Vagina (tissue), 2 donors: ENCODE data around the gene RBMXL3. TPM values are rescaled to one million over a fixed set of nuclear protein-coding genes. Genes with fewer than 3 reads are reported as not detected.

Experiments
- DNase-seq, 2 donors: peaks; one replicate each; pipeline ENCODE4 v3.0.0-alpha.2; 2017; ENCODE audit errors: extremely low spot score in 2 of 2
- H3K27ac ChIP-seq: fragments of 200-600 bp; sonication (generic); one replicate; pipeline ENCODE4 v1.5.1; 2019
- H3K27me3 ChIP-seq: fragments of 200-600 bp; sonication (generic); one replicate; pipeline ENCODE4 v1.5.1; 2019
- H3K36me3 ChIP-seq, 2 donors: fragments of 200-600 bp; sonication (generic); one replicate each; pipeline ENCODE4 v1.5.1; 2017 to 2019
- H3K4me1 ChIP-seq: fragments of 200-600 bp; sonication (generic); one replicate; pipeline ENCODE4 v1.5.1; 2019
- H3K4me3 ChIP-seq, 2 donors: fragments of 200-600 bp; sonication (generic); 1 replicate in 1 of 2; 2 replicates in 1 of 2; pipeline ENCODE4 v1.5.1; 2016 to 2019
- H3K9me3 ChIP-seq: fragments of 200-600 bp; sonication (generic); one replicate; pipeline ENCODE4 v1.5.1; 2019
- POLR2A ChIP-seq, 2 donors: fragments of 450-650 bp; IDR thresholded peaks; one replicate each; pipeline ENCODE4 v1.6.1; 2017; ENCODE audit warnings: antibody characterized with exemption in 2 of 2, mild to moderate bottlenecking in 2 of 2, moderate library complexity in 2 of 2
- POLR2AphosphoS5 ChIP-seq, 2 donors: sonication (generic); formaldehyde crosslinking; IDR thresholded peaks; one replicate each; pipeline ENCODE4 v1.9.0; 2017; ENCODE audit warnings: antibody characterized with exemption in 2 of 2, mild to moderate bottlenecking in 2 of 2, low read depth in 1 of 2; ENCODE audit not compliant: insufficient read depth in 1 of 2
- intact Hi-C: fragments of 100-400 bp; cut with DNase I; formaldehyde crosslinking; loops from one replicate; pipeline ENCODE4 v1.15.1; 2023
- total RNA-seq: library from RNA; depleted of rRNA; stranded (reverse); fragments of >200 nt; gene quantifications from one replicate; pipeline ENCODE4 v1.2.3, GENCODE V29; 2016
- TF ChIP-seq, protein P1 (sequence below), 3 experiments: fragments of 450-650 bp in 2 of 3; fragments of 200-600 bp in 1 of 3; sonication (generic) in 1 of 3; IDR thresholded peaks; one replicate each; pipeline ENCODE4 v1.5.1; 2017 to 2019; ENCODE audit warnings: antibody characterized with exemption in 3 of 3, mild to moderate bottlenecking in 2 of 3, moderate library complexity in 2 of 3

RBMXL3 gene
- total RNA-seq, 1 donor from 2014 or later: not detected

DNA sequence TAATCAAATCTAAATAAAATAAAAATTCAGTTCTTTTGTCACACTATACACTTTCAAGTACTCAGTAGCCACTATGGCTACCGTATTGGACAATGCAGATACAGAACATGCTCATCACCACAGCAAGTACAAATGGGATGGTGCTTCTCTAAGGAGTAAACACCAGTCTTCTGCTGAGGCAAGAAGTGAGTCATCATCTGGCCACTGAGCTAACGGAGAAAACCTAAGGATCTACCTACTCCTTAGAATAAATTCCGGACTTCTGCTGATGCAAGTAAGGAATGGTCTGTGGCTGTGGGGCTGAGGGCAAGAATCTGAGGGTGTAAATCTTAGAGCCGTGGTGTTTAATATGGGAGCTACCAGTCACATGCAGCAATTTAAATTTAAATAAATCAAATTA is 11.3 kb upstream of the RBMXL3 start:
- TF ChIP-seq POLR2AphosphoS5 (IDR thresholded peaks at IDR 0.05; ENCODE audit: insufficient read depth in 1 of 2, low read depth in 1 of 2) (no peak), POLR2A (IDR thresholded peaks at IDR 0.05) (no peak)
- TF ChIP-seq, protein P1, sequence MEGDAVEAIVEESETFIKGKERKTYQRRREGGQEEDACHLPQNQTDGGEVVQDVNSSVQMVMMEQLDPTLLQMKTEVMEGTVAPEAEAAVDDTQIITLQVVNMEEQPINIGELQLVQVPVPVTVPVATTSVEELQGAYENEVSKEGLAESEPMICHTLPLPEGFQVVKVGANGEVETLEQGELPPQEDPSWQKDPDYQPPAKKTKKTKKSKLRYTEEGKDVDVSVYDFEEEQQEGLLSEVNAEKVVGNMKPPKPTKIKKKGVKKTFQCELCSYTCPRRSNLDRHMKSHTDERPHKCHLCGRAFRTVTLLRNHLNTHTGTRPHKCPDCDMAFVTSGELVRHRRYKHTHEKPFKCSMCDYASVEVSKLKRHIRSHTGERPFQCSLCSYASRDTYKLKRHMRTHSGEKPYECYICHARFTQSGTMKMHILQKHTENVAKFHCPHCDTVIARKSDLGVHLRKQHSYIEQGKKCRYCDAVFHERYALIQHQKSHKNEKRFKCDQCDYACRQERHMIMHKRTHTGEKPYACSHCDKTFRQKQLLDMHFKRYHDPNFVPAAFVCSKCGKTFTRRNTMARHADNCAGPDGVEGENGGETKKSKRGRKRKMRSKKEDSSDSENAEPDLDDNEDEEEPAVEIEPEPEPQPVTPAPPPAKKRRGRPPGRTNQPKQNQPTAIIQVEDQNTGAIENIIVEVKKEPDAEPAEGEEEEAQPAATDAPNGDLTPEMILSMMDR (IDR thresholded peaks at IDR 0.05): no peak
- no peak for DNase-seq
- intact Hi-C loops: no loop called here

DNA sequence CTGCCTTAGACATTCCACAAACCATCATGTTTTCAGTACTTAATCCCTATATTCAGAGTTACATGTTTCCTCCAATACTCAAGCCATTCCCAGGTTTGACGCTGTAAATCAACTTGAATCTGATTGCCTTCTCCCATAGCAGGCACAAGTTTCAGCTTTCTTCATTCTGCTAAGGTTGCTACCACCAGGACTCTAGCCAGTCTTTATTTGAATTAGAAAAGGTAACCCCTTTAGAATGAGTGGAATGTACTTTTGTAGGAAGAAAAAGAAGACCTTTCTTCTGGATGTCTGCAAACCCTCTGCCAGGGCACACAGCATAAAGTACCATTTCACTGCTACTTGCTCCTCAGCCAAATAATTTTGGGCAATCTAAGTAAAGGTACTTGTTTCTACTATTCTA is 10.7 kb upstream of the RBMXL3 start:
- Histone ChIP-seq H3K4me3 (no peak overlapping the region), H3K27ac (no peak overlapping the region), H3K36me3 (no peaks in the 10 kb centered on the region), H3K4me1 (no peaks in the 10 kb centered on the region), H3K9me3 (no peaks in the 10 kb centered on the region), H3K27me3 (no peaks in the 10 kb centered on the region)
- DNase-seq: no peak
- no peak for TF ChIP-seq POLR2AphosphoS5 (IDR thresholded peaks at IDR 0.05; ENCODE audit: insufficient read depth in 1 of 2, low read depth in 1 of 2)
- no peak for TF ChIP-seq POLR2A (IDR thresholded peaks at IDR 0.05)
- TF ChIP-seq, protein P1 (IDR thresholded peaks at IDR 0.05): no peak
- intact Hi-C loops: no loop called here

More for the DNA sequence above, 11.3 kb upstream of the RBMXL3 start:
- no peak overlapping the region for H3K27ac ChIP-seq
- H3K4me1 ChIP-seq: no peaks in the 10 kb centered on the region
- no peak overlapping the region for H3K4me3 ChIP-seq
- no peaks in the 10 kb centered on the region for H3K27me3 ChIP-seq
- no peaks in the 10 kb centered on the region for H3K36me3 ChIP-seq
- H3K9me3 ChIP-seq: no peaks in the 10 kb centered on the region

GRCh38 chrX:115183980-115184379 is 5.2 kb upstream of the RBMXL3 start:
- H3K27ac ChIP-seq: no peak overlapping the region
- H3K36me3 ChIP-seq: no peaks in the 10 kb centered on the region
- no peak for DNase-seq
- H3K4me3 ChIP-seq: no peak overlapping the region
- H3K4me1 ChIP-seq: no peaks in the 10 kb centered on the region
- intact Hi-C loops: no loop called here
- H3K9me3 ChIP-seq: no peaks in the 10 kb centered on the region
- H3K27me3 ChIP-seq: no peaks in the 10 kb centered on the region
- TF ChIP-seq POLR2A (IDR thresholded peaks at IDR 0.05): no peak
- TF ChIP-seq, protein P1 (IDR thresholded peaks at IDR 0.05): no peak
- no peak for TF ChIP-seq POLR2AphosphoS5 (IDR thresholded peaks at IDR 0.05; ENCODE audit: insufficient read depth in 1 of 2, low read depth in 1 of 2)

- Histone ChIP-seq H3K27me3 (no peaks in the 10 kb centered on the region), H3K4me3 (no peak overlapping the region)
Measured at GRCh38 chrX:115189646-115190635, 731 bp downstream of the RBMXL3 start.

More at GRCh38 chrX:115189646-115190635, 731 bp downstream of the RBMXL3 start:
- intact Hi-C loops: no loop called here
- DNase-seq: no peak
- Histone ChIP-seq H3K4me1 (no peaks in the 10 kb centered on the region), H3K27ac (no peak overlapping the region), H3K36me3 (no peaks in the 10 kb centered on the region), H3K9me3 (no peaks in the 10 kb centered on the region)
- TF ChIP-seq POLR2A (IDR thresholded peaks at IDR 0.05) (no peak), POLR2AphosphoS5 (IDR thresholded peaks at IDR 0.05; ENCODE audit: insufficient read depth in 1 of 2, low read depth in 1 of 2) (no peak)
- TF ChIP-seq, protein P1 (IDR thresholded peaks at IDR 0.05): no peak
